OCI-LY7 (cell line): ENCODE data around the gene RAB3C.

ENCODE experiments used
- EZH2phosphoT487 ChIP-seq: fragments of 200-600 bp; sonication (generic); IDR thresholded peaks from 2 replicates; pipeline ENCODE4 v1.6.1; 2018; ENCODE audit warnings: low read depth, borderline replicate concordance, mild to moderate bottlenecking, mixed run types, antibody characterized with exemption, low read length, moderate library complexity, mixed read lengths
- TF ChIP-seq, protein P1 (sequence below): fragments of 200-600 bp; sonication (generic); conservative IDR thresholded peaks from 2 replicates; pipeline ENCODE4 v1.5.1; 2014; ENCODE audit warnings: mild to moderate bottlenecking, antibody characterized with exemption, low read length, moderate library complexity, mixed read lengths

DNA sequence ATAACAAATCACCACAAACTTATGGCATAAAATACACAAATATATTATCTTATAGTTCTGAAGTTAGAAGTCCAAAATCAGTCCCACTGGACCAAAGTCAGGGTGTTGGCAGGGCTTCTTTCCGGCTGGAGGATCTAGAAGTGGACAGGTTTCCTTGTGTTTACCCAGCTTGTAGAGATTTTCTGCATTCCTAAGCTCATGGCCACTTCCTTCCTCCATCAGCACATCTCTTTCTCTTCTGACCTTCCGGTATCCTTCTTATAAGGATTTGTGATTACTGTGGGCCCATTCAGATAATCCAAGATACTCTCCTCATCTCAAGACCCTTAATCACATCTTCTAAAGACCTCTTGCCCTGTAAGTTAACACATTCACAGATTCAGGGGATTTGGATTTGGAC, 97.6 kb downstream of the RAB3C start:
- TF ChIP-seq, protein P1, sequence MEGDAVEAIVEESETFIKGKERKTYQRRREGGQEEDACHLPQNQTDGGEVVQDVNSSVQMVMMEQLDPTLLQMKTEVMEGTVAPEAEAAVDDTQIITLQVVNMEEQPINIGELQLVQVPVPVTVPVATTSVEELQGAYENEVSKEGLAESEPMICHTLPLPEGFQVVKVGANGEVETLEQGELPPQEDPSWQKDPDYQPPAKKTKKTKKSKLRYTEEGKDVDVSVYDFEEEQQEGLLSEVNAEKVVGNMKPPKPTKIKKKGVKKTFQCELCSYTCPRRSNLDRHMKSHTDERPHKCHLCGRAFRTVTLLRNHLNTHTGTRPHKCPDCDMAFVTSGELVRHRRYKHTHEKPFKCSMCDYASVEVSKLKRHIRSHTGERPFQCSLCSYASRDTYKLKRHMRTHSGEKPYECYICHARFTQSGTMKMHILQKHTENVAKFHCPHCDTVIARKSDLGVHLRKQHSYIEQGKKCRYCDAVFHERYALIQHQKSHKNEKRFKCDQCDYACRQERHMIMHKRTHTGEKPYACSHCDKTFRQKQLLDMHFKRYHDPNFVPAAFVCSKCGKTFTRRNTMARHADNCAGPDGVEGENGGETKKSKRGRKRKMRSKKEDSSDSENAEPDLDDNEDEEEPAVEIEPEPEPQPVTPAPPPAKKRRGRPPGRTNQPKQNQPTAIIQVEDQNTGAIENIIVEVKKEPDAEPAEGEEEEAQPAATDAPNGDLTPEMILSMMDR, result no peak
- no peak for TF ChIP-seq EZH2phosphoT487
